ENCODE measurements around the gene GNAZ.

The GNAZ gene

GRCh38 chr22:23153994-23154393, 83.7 kb downstream of the GNAZ start:
- no peak for DNase-seq (ENCODE audit: low read depth in 2 of 2)

DNA sequence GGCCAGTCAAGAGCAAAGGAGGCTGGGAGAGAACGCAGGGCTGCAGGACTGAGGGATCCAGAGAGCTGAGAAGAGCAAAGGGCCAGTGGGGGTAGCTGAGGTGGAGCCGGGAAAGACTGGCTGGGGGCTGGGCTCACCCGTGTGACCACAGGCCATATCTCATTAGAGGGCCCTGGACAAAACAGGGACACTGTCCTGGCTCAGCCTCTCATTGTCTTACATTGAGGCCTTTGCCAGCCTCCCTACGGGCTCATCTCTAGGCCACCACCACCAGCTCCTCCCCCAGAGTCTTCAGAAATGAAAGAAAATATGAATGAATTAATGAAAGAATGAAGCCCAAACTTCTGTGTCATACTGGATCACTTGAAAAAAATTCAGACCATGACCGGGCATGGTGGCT, 84.1 kb downstream of the GNAZ start:
- no peak for DNase-seq (ENCODE audit: low read depth in 2 of 2)

DNA sequence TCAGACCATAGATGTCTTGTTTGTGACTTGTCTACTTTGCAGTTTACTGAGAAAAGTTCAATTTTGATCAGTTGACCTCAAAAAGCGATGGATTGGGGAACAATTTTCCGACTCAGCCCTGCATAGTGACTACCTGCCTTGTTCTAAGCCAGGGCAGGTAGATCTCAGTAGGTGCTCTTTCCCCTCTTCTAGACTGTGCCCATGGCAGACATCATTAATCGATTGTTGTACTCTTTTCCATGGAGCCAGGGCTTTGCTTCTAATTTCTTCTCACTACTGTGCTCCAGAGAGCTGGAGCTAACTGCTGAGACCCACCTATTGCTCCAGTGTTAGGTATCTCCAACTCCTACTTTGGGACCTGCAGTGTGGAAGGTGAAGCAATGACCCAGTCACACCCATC, 84.8 kb downstream of the GNAZ start:
- DNase-seq (ENCODE audit: low read depth in 2 of 2) = no peak

GRCh38 chr22:23155831-23156230, 85.5 kb downstream of the GNAZ start:
- DNase-seq (ENCODE audit: low read depth in 2 of 2) = no peak

DNA sequence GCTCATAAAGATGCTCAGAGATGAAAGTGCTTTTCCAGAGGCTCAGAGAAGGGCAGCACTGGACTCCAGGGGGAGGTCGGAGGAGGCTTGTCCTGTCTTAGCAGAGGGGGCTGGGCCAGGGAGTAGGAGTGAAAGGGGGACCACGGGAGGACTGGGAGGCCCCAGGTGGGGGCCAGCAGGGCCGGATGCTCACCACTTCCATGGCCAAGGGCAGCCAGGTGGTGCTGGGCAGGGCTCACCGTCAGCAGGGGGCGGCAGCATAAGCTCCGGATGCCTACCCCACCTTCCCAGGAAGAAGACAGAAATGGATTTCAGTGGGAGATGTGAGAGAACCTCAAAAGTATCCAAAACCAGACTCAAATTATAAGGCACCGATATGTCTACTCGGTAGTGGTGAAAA, 86.0 kb downstream of the GNAZ start:
- DNase-seq (ENCODE audit: low read depth in 2 of 2) = no peak

- DNase-seq (ENCODE audit: low read depth in 2 of 2) = no peak
These were observed 87.5 kb downstream of the GNAZ start for GRCh38 chr22:23157560-23158515.

GRCh38 chr22:23158516-23159290, 88.4 kb downstream of the GNAZ start:
- no peak for DNase-seq (ENCODE audit: low read depth in 2 of 2)

DNA sequence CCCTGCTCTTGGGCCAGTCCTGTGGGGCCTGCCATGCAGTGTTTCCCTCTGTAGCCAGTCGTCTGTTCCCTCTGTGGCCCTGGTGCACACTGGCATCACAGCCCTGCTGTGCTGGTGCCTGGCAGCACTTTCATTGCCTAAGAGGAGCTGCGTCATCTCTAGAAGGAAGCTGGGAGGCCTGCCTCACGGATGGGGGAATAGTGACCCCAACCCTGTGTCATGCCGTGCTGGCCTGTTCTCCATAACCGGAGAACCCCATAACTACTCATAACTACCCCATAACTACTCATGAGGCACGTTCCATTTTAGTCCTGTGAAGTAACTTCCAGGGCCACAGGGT, 88.9 kb downstream of the GNAZ start:
- no peak for DNase-seq (ENCODE audit: low read depth in 2 of 2)

- no peak for DNase-seq (ENCODE audit: low read depth in 2 of 2)
These were observed 90.7 kb downstream of the GNAZ start for GRCh38 chr22:23161029-23161428.

- DNase-seq (ENCODE audit: low read depth in 2 of 2) = no peak
These were observed 91.3 kb downstream of the GNAZ start for GRCh38 chr22:23161574-23161973.

DNA sequence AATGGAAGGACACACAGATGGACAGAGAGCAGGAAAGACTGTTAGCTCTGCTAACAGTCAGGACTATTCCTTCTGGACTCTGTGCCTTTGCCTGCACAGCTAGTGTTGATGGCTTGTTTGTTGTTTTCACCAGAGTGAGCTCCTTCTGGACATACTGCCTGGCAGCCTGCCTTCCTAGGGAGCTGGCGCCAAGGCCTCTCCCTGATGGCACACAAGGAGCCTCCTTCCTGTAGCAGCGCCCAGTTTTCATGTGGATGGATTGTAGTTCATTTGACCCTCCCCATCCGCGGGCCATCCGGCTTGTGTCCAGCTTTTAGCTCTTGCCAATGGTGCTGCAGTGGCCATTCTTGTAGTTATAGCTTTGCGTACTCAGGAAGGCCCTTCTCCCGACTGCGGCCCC, 93.3 kb downstream of the GNAZ start:
- DNase-seq (ENCODE audit: low read depth in 2 of 2) = no peak

- no peak for DNase-seq (ENCODE audit: low read depth in 2 of 2)
These were observed 93.8 kb downstream of the GNAZ start for GRCh38 chr22:23164091-23164490.

GRCh38 chr22:23166042-23166831, 95.9 kb downstream of the GNAZ start:
- DNase-seq (ENCODE audit: low read depth in 2 of 2) = no peak

DNA sequence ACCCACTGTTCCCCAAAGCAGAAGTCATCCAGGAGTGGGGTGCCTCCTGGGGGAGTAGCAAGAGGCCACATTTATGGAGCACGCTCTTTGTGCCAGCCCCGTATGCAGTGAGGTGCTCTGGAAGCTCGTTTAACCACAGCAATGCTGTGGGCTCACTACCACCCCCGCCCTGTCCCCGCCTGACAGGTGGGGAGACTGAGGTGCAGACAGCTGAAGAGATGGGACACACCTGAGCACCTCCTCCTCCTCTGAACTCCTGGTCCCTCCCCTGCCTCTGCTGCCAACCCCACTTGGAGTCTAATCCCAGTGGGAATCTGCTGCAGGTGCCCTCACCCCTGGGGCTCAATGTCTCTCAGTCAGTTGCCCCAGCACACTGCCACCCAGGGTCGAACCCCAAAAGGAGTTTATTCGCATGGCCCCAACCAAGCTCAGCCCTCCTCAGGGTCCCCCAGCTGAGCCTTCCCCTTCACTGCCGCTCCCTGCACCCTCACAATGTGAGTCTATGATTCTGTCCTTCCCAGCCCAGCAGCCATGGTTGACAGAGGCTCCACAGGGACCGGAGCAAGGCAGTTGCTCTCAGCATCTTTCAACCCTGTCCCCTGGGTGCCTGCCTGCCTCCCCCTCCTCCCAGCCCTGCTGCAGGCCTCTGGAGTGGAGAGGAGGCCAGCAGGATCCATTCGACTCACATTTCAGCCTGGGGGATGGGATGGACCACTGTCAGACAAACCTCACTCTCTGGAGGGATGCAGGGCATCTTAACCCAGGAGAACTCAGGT, 96.7 kb downstream of the GNAZ start:
- DNase-seq (ENCODE audit: low read depth in 2 of 2) = no peak

- no peak for DNase-seq (ENCODE audit: low read depth in 2 of 2)
These were observed 98.2 kb downstream of the GNAZ start for GRCh38 chr22:23168391-23169042.

DNA sequence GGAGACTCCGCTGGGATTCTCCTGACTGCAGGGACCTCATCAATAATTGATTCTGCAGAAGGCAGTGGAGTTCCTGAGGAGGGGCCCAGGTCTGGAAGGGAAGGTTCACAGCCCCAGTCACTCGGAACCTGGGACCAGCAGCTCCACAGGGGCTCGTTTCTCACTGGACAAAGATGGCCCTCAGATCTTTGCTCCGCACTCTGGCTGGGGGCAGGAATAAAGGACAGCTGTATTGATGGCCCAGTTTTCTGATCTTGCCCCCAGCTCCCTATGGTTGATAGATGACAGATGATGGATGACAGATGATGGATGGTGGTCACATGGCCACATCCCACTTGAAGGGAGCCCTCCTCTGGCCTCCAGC, 98.7 kb downstream of the GNAZ start:
- DNase-seq (ENCODE audit: low read depth in 2 of 2) = no peak
